Measurements from ENCODE around the gene ANKUB1. TPM values are rescaled to one million over a fixed set of nuclear protein-coding genes. Genes with fewer than 3 reads are reported as not detected.

The ANKUB1 gene
- polyA plus RNA-seq, 2 of the 4 experiments (the other 2 are of a cell fraction): not detected

DNA sequence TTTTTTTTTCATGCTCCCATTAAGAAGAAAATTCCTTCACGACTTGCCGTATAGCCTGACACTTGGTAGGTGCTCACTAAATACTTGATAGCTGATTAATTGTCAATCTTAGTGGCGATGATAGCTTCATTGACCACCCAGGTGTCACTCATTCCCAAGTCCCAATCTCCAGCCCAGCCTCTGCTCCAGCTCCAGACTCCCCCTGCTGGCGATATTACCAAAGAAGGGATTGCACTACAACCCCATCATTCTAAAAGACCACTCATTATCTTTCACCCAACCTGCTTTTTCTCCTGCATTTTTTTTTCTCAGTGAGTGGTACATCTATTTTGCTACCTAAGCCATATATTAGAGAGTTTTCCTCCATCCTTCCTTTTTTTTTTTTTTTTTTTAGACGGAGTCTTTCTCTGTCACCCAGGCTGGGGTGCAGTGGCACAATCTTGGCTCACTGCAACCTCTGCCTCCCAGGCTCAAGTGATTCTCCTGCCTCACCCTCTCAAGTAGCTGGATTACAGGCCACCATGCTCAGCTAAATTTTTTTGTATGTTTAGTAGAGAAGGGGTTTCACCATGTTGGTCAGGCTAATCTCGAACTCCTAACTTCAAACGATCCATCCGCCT lies 20.6 kb downstream of the ANKUB1 start:
- H3K9me3 ChIP-seq: no peaks in the 10 kb centered on the region
- TF ChIP-seq, protein P1, sequence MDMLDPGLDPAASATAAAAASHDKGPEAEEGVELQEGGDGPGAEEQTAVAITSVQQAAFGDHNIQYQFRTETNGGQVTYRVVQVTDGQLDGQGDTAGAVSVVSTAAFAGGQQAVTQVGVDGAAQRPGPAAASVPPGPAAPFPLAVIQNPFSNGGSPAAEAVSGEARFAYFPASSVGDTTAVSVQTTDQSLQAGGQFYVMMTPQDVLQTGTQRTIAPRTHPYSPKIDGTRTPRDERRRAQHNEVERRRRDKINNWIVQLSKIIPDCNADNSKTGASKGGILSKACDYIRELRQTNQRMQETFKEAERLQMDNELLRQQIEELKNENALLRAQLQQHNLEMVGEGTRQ (IDR thresholded peaks at IDR 0.05): no peak
- TF ChIP-seq EHF (CRISPR knock-in tag; IDR thresholded peaks at IDR 0.05) (no peak), SMC3 (IDR thresholded peaks at IDR 0.05) (peak; percentile 64), CTCF (IDR thresholded peaks at IDR 0.05) (peak; percentile 73), RFX5 (IDR thresholded peaks at IDR 0.05) (no peak), ZSCAN20 (CRISPR knock-in tag; IDR thresholded peaks at IDR 0.05) (no peak), HES2 (IDR thresholded peaks at IDR 0.05) (no peak), MYC (IDR thresholded peaks at IDR 0.05; ENCODE audit: borderline replicate concordance, low read length) (no peak), RAD21 (conservative IDR thresholded peaks at IDR 0.05 in 1 of 2, IDR thresholded peaks at IDR 0.05 in 1 of 2) (peak; percentile 63 to 82)
- TF ChIP-seq, protein P2, sequence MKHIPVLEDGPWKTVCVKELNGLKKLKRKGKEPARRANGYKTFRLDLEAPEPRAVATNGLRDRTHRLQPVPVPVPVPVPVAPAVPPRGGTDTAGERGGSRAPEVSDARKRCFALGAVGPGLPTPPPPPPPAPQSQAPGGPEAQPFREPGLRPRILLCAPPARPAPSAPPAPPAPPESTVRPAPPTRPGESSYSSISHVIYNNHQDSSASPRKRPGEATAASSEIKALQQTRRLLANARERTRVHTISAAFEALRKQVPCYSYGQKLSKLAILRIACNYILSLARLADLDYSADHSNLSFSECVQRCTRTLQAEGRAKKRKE (CRISPR knock-in tag; IDR thresholded peaks at IDR 0.05; ENCODE audit: low read depth): no peak
- H3K4me1 ChIP-seq: no peaks in the 10 kb centered on the region
- ATAC-seq (peak; percentile 85 to 96), DNase-seq (ENCODE audit: low read depth in 1 of 2, low spot score in 1 of 2) (peak; percentile 43 to 67), FAIRE-seq (no peak)
- ChIA-PET CTCF (interaction anchor here (0.6 to 19.5 kb wide), 51 partner anchors 8 to 646 kb away, joined by 3 to 231 read pairs (median 4); partner anchors contain the start of genes ANKUB1 and COMMD2), POLR2A (interaction anchor here (0.6 kb wide), 1 partner anchor 168 kb away, joined by 5 read pairs; no protein-coding TSS in a partner anchor)
- WGBS (ENCODE audit: missing lambda C conversion rate): 52% methylated on average over 8 of the region's 8 CpGs
- no peak overlapping the region for H3K4me3 ChIP-seq
- no peak overlapping the region for H3K27ac ChIP-seq
- no peak overlapping the region for H3K4me2 ChIP-seq

DNA sequence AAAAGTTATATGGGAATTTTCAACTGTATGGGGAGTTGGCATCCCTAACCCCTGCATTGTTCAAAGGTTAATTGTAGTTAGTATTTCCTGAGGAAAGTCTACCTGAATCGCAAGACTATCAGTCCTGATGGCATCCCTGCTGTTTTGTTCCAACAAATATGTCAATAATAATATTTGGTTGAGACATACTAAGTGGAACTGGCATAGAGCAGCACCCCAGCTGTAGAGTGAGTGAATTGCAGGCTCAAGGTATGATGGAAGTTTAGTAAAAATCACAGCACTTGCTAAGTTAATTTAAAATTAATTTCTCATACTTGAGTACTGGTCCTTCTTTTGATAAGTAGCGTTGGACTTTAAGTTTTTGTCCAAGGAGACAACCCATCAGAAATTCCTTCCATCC lies 22.1 kb downstream of the ANKUB1 start:
- ATAC-seq: no peak
- WGBS (ENCODE audit: missing lambda C conversion rate): 71% methylated on average over 2 of the region's 2 CpGs
- Histone ChIP-seq H3K4me3 (no peak overlapping the region), H3K27ac (no peak overlapping the region), H3K4me1 (no peaks in the 10 kb centered on the region), H3K9me3 (no peaks in the 10 kb centered on the region), H3K4me2 (no peak overlapping the region)
- no peak for FAIRE-seq
- ChIA-PET CTCF (interaction anchor here (0.8 to 19.5 kb wide), 19 partner anchors 8 to 291 kb away, joined by 3 to 231 read pairs (median 7); partner anchors contain the start of genes COMMD2 and RNF13), POLR2A (no interaction called here)
- no peak for DNase-seq (ENCODE audit: low read depth in 1 of 2, low spot score in 1 of 2)
- no peak for TF ChIP-seq GATA3 (IDR thresholded peaks at IDR 0.05; ENCODE audit: borderline replicate concordance)
- no peak for TF ChIP-seq FOSL2 (IDR thresholded peaks at IDR 0.05)
- TF ChIP-seq FOSL2 (CRISPR knock-in tag; IDR thresholded peaks at IDR 0.05): no peak
- no peak for TF ChIP-seq KDM1A (IDR thresholded peaks at IDR 0.05; ENCODE audit: low read depth)
- no peak for TF ChIP-seq POLR2A (IDR thresholded peaks at IDR 0.05; ENCODE audit: low read length)
- TF ChIP-seq HOXA7 (CRISPR knock-in tag; IDR thresholded peaks at IDR 0.05): no peak
- TF ChIP-seq SMC3 (IDR thresholded peaks at IDR 0.05): no peak
- TF ChIP-seq, protein P3, sequence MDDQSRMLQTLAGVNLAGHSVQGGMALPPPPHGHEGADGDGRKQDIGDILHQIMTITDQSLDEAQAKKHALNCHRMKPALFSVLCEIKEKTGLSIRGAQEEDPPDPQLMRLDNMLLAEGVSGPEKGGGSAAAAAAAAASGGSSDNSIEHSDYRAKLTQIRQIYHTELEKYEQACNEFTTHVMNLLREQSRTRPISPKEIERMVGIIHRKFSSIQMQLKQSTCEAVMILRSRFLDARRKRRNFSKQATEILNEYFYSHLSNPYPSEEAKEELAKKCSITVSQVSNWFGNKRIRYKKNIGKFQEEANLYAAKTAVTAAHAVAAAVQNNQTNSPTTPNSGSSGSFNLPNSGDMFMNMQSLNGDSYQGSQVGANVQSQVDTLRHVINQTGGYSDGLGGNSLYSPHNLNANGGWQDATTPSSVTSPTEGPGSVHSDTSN (IDR thresholded peaks at IDR 0.05): no peak
- no peak for TF ChIP-seq ZC3H11A (IDR thresholded peaks at IDR 0.05)
- no peak for TF ChIP-seq NFE2L2 (conservative IDR thresholded peaks at IDR 0.05; ENCODE audit: low read length)
- TF ChIP-seq TFCP2L1 (CRISPR knock-in tag; IDR thresholded peaks at IDR 0.05): no peak
- no peak for TF ChIP-seq BHLHE40 (IDR thresholded peaks at IDR 0.05; ENCODE audit: low read depth, low read length)
- TF ChIP-seq, protein P4, sequence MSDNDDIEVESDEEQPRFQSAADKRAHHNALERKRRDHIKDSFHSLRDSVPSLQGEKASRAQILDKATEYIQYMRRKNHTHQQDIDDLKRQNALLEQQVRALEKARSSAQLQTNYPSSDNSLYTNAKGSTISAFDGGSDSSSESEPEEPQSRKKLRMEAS (IDR thresholded peaks at IDR 0.05): no peak
- TF ChIP-seq FOXS1 (CRISPR knock-in tag; IDR thresholded peaks at IDR 0.05): no peak
- TF ChIP-seq TP53 (CRISPR knock-in tag; IDR thresholded peaks at IDR 0.05): no peak
- no peak for TF ChIP-seq FOSB (CRISPR knock-in tag; IDR thresholded peaks at IDR 0.05)
- TF ChIP-seq, protein P2 (CRISPR knock-in tag; IDR thresholded peaks at IDR 0.05; ENCODE audit: low read depth): no peak
- no peak for TF ChIP-seq HES2 (IDR thresholded peaks at IDR 0.05)
